NCI-H82 treated with DMSO at 0.1 percent for 48 hours (cell line): ENCODE results near the gene THSD4.

ENCODE experiments used
- DNase-seq: peaks from one replicate; lab custom pipeline; 2025; ENCODE audit not compliant: unreplicated experiment; lab: John Stamatoyannopoulos, UW

Gene THSD4

DNA sequence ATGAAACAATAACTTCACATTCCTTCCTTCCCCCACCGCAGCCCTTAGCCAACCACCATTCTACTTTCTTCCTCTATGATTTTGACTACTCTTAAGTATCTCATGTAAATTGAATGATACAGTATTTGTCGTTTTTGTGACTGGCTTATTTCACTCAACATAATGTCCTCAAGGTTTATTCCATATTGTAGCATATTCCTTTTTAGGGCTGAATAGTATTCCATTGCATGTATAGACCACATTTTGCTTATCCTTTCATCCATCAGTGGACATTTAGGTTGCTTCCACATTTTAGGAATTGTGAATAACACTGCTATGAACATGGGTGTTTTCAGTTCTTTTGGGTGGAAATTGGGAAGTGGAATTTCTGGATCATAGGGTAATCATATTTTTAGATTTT lies 106.1 kb downstream of the THSD4 start:
- DNase-seq: no peak

DNA sequence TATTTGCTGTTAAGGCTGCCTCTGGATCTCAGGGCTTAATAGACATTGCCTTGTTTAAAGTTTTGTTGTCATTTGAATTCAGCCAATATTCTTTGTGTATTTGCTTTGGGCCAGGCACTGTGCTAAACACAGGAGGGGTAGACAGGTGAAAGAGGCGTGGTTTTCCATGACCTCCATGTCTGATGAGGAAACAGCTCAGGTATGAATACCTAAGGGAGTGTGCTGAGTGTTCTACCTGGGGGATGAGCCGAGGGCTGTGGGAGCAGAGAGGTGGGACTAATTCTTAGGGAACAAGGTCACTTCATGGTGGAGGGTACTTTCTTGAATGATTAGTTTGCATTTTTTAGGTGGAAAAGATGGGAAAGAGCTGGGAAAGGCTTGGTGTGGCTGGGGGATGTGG lies 108.2 kb downstream of the THSD4 start:
- DNase-seq: no peak

DNA sequence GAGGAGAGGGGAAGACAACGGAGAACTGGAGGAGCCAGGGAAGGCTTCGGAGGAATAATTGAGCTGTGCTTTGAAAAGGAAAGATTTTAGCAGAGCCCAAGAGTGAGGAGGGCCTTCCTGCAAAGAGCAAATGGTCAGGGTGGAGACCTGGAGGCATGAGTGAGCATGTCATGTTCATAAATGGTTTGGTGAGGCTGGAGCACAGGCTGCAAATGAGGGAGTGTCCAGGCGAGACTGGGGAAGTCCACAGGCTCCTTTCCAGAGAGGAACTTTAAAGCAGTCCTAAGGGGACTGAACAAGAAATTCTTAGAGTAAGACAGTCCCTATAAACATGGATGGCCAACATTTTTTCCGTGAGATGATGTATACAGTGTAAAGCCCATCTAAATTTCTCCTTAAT lies 108.8 kb downstream of the THSD4 start:
- DNase-seq: no peak

DNA sequence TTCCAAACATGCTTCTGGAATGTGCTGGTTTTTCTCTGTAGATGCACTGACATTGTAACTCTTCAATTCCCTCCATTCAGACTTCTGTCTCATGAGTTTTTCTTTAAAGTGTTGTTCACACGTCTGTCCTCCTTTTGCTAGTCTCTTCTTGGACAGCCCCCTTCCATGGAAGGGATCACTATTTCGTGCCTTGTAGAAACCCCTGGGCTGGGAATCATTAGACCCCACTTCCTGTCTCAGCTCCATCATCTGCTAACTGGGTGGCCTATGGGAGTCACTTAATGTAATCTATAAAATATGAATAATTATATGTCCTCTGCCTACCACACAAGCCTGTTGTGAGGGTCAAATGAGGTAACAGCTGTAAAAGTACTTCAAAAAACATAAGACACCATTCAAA lies 110.6 kb downstream of the THSD4 start:
- no peak for DNase-seq

DNA sequence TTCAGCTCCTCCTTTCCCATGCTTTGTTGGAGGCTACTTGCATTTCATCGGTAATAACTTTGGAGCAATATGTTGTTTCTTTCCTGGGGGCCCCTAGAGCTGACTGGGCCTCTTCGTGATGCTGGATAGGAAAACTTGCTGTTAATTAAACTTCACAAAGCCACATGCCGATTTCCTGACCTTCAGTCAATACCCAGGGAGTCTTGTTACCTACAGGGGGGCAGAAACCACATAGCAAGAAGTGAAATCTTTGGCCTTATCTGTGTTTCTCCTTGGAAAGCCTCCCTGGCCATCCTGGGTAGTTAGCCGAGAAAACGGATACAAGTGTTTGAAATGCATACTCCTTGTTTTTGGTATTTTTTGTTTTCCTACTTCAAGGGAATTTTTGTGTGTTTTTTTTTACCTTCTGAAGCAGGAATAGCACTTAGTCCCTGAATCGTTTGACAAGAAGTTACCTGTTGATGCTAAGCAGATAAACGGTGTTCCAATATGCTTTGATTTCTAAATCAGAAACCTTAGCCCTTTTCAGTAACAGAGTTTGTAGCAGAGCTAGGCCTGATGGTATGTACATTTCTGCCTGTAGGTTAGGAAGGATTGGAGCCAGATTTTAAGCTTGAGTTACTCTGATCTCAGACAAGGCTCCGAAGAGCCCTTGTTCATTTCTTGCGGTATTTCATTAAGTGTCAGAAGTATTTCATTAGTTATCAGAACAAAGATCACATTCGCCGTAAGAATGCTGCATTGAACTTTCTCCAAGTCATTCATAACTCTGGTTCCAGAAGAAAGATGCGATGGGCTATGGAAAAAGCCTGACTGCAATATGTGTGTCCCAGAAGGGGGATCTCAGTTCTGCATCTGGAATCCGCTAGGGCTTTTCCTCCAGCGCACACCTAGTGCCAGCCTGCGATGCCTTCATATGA lies 111.5 kb downstream of the THSD4 start:
- DNase-seq: no peak

DNA sequence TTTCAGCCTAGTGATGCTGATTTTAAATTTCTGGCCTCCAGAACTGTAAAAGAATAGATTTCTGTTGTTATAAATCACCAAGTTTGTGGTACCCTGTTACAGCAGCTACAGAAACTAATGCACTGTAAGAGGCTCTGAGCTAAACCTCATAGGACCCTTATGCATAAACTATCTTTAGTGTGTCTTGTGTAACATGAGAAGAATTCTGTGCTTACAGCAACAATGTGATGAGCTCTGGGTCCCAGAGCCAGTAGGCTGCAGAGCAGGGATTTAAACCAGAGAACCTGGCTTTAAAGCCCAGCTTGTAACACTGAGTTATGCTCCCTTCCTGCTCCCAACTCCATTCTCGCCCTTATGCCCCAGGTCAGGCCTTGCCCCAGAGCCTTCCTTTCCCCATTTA lies 113.1 kb downstream of the THSD4 start:
- no peak for DNase-seq

DNA sequence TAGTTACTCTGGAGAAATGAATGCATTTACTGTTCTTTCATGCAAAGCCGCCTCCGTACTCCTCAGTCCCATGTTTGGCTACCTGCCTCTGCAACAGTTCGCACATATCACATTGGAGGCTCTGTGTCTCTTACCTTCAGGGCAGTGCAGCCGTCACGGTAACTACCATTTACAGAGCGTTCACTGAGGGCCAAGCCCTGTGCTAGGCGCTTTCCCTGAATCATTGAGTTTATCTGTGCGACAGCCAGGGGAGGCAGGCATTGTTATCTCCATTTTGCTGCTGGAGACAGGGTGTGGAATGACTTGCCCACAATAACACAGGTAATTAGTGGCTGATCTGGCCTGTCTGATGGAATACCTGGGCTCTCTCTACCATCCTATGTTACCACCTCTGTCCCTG lies 115.0 kb downstream of the THSD4 start:
- DNase-seq: no peak

DNA sequence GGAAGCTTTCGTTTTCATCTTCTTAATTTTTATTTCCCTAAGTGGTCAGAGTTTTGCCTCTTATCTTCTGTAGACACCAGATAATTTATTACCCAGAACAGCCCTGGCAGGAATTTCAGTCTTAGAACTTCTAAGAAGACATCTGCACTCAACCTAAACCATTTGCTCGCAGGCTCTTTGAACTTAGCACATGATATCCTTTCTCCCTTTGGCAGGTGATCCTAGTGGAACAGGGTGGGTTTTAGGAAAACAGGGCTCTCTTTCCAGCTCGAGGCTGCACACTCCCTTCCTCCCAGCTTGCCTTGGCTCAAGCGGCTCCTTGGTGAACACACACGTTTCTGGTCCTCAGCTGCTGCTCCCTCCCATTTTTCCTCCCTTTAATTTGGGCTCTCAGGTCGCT lies 116.5 kb downstream of the THSD4 start:
- no peak for DNase-seq

DNA sequence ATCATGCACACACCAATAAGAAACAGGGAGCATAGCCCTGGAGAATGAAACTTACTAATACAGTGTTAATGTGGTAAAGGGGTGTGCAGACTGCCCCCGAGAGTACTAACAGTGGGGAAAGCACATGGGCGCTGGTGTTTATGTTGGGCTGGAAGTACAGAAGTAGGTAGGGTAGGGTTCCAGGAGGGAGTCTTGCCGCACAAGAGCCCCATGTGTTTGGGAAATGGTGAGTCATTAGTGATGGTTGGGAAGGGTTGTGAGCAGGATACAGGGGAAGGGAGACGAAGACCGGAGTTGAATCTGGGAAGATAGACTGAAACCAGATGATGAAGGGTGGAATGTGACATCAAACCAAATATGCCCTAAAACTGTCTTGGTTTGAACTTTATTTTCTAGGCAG lies 117.1 kb downstream of the THSD4 start:
- no peak for DNase-seq

DNA sequence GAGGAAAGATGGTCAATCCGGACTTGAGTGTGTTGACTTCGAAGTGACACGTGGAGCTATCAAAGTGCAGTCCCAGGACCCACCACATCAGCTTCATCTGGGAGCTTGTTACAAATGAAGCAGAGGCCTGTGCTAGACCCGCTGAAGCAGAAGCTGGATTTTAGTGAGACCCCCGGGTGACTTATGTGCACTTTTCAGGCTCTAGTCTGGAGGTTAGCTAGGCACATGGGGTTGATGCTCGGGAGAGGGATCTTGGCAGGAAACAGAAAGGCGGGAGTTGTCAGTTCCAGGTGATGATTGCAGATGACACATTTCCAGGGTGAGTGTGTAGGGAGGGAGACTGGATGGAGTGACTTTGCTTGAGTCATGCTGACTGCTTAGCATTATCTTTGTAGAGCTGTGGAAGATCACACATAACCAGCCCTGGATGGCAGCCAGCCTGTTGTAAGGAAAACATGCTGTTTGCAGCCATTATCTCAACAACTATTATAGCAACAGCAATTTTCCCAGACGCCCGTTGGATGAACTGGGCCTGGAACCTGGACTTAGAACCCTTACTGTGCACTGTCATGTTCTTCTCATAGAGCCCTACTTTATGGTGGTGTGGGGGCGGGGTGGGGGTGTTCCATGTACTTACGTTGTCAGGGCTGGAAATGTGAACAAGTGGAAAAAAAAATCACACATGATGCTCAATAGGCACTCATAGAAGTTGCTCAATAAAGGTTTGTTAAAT lies 122.4 kb downstream of the THSD4 start:
- no peak for DNase-seq

DNA sequence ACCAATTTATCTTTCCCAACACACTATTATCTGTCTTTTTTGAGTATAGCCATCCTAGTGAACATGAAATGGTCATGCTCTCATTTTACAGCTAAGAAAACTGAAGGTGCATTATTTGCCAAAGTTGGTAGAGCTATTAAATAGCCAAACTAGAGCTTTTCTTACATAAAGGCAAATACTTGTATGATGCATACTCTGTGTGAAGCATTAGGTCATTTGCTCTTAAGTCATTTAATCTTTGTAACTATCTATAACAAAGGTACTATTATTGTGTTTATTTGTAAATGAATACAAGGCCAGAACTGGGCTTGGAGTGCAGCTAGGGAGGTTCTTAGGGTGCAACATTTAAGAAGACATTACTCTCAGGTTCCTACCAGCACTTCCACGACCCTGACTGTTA lies 123.7 kb downstream of the THSD4 start:
- DNase-seq: no peak

DNA sequence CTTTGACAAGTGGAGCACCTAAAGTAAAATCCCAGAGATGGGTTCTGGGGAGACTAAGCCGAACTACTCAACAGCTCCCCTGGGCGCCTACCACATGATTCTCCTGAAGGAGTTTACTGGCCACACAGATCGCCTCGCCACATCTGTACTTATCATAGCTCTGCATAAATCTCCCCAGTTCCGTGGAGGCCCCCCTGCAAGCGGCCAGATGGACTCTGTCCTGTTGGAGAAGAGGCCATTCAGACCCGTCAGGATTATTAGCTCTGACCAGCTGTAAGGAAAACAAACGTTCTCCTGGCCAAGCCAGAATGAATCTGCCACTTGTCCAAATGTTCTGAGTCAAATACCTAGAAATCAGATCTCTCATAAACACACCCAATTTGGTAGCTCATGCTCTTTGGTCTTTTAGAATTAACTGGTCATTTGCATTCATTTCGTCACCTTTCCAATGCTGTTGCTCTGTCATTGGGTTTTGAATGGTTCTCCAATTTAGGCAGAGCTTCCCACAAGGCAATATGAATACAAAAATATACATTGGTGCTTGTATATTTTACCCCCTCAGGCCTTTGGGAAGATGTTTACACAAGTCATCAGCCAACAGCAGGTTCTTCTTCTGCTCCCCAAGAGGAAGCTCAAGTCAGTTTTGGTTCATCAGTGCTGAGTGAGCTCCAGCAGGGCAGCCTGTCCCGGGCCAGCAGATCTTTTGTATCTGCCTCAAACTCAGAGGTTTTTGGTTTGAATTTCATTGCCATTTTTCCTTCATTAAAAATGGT lies 124.5 kb downstream of the THSD4 start:
- no peak for DNase-seq

DNA sequence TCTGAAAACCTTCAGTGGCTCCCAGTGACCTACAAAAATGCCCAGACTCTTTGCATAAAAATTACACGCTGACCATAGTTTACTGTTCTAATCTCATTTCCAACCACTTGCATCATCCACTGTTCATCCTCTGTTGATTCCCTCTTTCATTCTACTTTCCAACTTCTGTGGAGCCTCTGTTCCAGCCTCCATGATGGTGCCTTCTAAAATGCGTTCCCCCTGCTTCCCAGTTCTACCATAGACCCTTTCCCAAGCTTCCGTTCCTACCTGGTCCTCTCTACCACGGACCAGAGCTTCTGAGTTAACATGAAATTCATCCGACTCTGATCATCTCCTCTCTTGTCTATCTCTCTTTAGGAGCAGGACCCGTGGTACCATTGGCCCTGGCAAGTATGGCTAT lies 127.0 kb downstream of the THSD4 start:
- DNase-seq: no peak

DNA sequence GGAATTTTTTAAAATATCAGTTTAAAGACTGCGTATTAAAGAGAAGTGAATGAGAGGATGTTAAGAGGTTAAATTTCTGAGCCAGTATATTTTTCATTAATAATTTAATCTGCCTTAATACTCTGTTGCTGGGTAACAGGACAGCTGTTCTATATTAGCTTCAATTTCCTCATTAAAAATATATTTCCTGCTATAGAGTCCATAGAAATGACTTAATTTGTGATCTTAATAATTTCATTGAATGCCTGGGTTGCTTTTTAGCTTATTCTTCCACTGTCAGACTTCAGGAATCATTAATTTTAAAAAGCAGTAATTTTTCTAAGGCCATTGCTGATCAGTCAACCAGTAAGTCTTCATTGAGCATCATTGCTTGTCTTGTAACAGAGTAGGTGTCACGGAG lies 129.0 kb downstream of the THSD4 start:
- DNase-seq: no peak

DNA sequence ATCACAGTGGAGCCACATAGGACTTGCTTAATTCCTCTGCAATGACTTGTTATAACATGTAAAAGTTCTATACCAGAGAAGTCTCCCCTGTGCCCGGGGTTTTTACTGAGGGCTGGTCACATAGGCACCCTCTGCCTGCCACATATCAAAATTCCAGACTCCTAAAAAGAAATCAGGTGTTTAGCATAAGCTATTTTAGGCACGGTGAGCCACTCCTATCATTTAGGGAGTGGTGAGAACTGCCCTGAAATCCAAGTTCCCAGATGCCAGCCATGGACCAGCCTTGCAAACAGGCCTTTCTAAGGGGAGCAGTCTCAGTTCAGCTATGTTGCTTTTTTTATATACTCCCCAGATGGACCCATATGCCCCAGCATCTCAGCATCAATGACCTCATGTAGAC lies 130.3 kb downstream of the THSD4 start:
- DNase-seq: no peak

DNA sequence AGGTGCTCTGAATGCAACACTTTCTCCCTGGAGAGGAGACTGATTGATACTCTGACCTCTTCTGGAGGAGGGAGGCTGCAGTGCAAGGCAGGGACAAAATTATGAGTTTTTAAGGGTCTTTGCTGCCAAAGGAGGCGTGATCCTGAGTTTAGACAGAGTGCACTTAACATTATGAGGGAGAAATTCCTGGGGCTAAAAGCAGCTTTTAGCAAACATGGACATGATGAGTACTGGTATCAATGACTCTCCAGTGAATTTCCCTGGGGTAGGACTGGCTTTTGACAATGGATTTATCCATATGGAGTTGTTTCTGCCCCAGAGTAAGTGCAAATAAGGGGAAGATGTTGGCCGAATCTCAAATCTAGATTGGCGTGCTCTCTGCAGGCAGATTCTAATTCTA lies 133.1 kb downstream of the THSD4 start:
- DNase-seq: no peak

DNA sequence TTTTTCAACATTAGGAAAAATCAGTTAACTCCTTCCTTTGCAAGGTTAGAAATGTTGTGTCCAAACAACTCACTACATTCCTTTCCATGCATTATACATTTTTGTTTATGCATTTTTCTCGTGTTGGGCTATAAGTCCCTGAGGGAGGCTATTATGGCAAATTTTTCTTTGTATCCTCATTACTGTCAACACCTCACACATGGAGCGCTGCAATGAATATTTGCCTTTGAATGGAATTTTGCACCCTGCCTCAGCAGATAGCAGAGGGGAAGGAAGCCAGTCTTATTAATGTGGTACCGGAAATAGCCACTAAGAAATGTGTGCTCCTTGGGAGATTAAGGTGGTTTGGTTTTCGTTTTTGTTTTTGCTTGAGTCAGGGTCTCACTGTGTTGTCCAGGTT lies 134.7 kb downstream of the THSD4 start:
- DNase-seq: no peak

DNA sequence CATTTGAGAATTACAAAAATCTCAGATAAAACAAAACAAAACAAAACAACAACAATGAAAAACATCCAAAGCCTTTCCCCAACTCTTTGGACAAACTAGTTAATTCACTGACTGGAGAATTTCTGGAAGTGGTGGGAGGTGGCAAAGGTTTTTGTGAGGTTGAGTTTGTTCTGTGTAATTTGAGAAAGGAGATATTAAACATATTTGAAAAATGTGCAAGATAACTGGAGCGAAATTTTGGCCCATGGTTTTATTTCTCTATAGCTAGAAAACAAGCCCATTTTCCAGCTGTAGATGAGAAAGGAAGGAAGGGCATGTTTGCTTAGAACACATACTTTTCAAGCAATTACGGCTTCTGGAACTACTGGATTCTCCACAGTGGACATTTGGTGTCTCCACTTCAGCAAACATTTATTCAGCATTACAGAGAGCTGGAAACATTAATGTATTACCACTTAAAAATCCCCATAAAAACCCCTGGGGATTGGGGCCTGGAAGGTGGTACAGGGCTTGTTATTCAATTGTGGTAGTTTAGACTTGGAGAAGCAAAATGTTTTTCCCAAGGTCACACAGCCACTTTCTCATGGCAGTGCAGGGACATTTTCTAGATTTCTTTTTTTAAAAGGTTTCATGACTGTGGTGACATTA lies 135.8 kb downstream of the THSD4 start:
- DNase-seq: no peak

DNA sequence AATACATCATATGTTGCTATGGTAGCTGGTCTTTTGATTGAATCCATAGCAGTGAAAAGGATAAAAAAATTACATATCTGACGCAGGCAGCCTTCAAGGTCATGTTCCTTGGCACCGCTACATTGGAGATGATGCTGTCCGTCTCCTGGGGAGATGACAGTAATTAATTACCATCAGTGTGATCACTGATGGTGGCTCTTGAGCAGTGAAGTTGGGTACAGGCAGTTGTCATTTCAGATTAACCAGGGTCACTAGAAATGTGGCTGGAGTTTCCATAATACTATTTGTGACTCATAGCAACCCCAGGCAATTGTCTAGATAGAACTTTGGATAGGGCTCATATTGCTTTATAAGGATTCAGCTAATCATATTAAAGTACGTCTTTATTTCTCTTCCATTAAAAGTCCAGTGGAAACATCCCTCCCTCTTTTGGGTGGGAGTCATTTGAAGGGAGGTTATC lies 136.3 kb downstream of the THSD4 start:
- DNase-seq: no peak

DNA sequence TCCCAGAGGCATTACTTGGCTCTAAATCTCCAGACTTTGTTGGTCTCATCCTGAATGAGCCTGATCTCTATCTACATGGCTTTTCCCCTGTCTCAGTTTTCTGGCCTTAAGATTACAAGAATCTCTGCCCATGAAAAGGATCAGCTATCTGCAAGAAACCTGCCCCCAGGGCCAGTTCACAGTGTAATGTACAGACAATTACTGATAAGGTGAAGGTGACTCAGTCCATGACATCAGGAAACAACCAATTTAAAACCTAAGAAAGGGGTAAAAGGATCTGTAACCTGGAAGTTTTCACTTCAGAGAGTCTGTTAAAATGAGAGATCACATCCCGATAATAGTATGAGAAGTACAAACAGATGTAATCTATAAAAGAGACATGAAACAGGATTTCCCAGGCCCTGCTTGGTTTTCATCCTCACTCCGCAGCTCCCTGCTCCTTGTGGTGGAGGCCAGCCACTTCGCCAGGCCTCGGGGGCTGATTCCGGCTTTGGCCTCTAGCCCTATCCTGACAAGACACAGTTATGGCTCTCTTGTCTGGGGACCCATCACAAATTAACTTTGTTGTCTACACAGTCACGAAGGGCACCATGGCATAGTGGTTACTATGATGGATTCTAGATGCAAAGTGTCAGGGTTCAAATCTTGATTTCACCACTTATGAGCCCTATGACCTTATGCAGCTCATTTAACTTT lies 136.9 kb downstream of the THSD4 start:
- DNase-seq: no peak

DNA sequence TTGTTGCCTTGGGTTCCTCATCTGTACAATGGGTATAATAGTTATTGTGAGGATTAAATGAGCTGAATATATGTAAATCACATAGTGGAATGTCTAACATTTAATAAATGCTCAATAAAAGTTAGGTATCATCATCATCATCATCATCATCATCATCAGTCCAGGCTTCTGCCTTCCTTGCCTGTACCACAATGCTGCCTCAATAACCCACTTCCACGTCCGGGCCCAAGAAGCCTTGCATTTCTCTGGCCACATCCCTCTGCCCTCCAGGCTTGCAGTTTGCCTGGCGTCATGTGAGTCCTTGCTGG lies 137.4 kb downstream of the THSD4 start:
- DNase-seq: no peak
